Eye (tissue), 1 donor: Measurements from ENCODE around the gene SLC10A4.
"Not testable (repeated sequence)": the region's sequence is repeated elsewhere in the genome, so short reads cannot be mapped to it uniquely, and the experiment has no call there.

Experiments
- DNase-seq: peaks from one replicate; pipeline ENCODE4 v3.0.0-alpha.2; 2015

The SLC10A4 gene, protein sequence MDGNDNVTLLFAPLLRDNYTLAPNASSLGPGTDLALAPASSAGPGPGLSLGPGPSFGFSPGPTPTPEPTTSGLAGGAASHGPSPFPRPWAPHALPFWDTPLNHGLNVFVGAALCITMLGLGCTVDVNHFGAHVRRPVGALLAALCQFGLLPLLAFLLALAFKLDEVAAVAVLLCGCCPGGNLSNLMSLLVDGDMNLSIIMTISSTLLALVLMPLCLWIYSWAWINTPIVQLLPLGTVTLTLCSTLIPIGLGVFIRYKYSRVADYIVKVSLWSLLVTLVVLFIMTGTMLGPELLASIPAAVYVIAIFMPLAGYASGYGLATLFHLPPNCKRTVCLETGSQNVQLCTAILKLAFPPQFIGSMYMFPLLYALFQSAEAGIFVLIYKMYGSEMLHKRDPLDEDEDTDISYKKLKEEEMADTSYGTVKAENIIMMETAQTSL

DNA sequence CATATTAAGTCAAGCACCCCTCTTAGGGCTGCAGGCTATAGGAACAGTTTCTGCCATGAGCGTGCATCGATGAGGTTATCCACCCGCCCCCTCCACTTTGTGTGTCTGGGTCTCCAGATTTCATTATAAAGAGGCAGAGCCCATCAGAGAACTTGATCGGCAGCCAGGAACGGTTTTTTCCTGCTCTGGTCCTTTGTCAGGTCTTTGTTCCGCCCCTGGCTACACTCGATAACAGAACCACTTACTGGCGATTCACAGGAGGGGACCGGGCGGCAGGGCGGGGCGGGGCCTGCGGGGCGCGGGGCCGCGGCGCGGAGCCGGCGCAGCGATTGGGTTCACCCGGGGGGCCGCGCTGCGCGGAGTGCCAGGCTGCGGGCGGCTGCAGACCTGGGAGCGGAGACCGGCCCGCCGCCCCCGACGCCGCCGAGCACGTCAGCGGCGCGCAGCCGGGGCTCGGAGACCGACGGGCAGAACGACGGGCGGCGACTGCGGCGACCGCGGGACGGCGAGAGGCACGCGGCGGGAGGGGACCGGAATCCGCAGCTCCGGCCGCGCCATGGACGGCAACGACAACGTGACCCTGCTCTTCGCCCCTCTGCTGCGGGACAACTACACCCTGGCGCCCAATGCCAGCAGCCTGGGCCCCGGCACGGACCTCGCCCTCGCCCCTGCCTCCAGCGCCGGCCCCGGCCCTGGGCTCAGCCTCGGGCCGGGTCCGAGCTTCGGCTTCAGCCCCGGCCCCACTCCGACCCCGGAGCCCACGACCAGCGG is at the start of gene SLC10A4:
TSS of gene SLC10A4 (plus strand) at position 338 of the 771 bp plus-strand sequence. CDS start at position 557, 219 bp downstream.
- DNase-seq: peak; percentile 79

DNA sequence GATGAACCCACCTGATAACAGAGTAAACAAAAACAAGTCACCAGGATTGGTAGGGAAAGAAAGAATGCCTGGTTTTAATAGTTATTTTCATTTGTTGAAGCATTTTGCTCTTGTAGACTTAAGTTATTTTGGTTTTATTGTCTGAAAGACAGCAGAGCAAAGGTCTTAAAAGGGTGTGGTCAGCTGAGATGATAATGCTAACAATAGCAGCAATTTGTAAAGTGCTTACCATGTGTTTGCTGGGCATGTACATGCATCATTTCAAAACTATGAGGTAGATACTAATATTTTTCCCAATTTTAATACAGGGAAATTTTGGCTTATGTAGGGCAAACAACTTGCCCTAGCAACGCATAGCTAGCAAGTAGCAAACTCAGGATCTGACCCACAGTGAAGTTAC is 46.8 kb upstream of the SLC10A4 start:
- no peak for DNase-seq

DNA sequence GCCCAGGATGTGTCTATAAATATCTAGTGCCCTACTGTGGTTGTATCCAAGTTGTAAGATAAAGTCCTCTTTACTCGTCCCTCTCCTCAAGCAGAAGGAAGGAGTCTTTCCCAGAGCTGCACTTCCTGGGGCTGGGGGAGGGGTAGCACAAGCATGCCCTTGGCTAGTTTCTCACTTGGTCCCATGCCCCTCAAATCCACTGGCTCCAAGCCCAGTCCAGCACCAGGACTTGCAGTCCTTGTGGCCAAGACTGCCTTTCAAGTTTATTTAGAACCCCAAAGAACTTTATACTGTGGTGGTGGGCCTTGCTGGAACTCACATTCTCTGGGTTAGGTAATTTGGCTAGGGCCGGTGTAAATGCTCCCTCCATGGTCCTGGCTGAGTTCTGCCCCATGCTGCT is 43.2 kb upstream of the SLC10A4 start:
- no peak for DNase-seq

DNA sequence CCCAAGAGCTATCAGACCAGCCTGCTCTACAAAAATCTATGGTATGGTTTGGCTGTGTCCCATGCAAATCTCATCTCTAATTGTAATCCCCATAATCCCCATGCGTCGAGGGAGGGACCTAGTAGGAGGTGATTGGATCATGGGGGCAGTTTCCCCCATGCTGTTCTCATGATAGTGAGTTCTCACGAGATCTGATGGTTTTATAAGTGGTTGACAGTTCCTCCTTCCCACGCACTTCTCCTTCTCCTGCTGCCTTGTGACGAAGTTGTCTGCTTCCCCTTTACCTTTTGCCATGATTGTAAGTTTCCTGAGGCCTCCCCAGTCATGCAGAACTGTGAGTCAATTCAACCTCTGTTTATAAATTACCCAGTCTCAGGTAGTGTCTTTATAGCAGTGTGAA is 42.2 kb upstream of the SLC10A4 start:
- DNase-seq: not testable (repeated sequence)

DNA sequence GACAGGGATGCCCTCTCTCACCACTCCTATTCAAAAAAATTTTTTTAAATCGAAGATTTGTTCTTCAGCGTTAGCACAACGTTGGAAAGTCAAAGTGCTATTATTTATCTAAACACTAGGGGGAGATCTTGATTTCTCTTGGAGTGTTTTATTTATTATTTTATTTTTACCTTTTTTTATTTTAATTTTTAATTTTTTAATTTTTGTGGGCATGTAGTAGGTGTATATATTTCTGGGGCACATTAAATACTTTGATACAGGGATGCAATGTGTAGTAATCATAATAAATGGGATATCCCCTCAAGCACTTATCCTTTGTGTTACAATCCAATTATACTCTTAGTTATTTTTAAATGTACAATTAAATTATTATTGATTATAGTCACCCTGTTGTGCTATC is 37.4 kb upstream of the SLC10A4 start:
- peak; percentile 28 for DNase-seq

DNA sequence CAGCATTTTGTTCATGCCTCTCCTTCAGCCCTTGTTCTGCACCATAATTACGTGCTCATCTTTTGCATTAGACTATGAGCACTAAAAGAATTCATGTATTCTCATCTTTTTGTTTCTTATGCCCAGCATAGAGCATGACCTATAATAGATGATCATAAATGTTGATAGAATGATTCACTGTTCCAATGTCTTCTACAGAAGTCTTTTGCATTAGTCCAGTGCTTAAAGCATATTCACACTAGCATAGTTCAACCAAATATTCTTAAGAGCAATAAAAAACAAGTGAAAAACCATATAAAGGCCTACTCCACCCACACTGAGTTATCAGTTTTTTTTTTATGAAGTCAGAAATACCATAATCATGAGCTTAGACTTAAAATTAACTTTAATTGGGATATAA is 36.5 kb upstream of the SLC10A4 start:
- DNase-seq: no peak

DNA sequence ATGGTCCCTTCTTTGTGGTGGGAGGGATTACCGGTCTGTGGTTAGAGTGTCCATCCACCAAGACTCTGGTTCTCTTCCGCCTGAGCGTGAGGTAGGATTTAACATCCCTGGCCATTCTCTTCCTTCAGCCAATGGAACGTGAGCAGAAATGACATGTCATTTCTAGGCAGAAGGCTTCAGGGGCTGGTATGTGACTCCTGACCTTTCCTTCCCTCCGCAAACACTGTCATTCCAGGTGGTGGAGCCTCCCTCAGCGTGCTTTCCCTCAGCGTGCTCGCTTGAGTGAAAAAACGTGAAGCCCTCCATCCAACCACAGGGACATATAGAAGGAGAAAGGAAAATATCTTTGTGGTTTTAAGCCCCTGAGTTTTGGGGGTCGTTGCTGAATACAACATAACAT is 34.0 kb upstream of the SLC10A4 start:
- no peak for DNase-seq

DNA sequence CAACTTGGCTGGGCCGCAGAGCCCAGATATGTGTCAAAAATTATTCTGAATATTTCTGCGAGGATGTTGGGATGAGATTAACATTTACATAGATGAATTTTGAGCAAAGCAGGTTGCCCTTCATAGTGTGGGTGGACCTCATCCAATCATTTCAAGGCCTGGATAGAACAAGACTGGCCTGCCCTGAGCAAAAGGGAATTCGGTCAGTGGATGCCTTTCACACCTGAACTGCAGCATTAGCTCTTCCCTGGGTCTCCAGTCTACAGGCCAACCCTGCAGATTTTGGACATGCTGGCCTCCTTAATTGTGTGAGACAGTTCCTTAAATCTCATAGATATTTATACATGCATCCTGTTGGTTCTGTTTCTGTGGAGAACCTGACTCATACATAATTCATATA is 32.4 kb upstream of the SLC10A4 start:
- no peak for DNase-seq

DNA sequence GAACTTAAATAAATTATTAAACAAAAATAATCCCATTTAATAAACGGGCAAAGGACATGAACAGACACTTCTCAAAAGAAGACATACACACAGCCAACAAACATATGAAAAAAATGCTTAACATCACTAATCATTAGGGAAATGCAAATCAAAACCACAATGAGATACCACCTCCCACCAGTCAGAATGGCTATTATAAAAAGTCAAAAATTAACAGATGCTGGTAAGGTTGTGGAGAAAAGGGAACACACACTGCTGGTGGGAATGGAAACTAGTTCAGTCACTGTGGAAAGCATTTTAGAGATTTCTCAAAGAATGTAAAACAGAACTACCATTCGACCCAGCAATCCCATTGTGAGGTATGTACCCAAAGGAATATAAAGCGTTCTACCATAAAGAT is 31.5 kb upstream of the SLC10A4 start:
- not testable (repeated sequence) for DNase-seq

DNA sequence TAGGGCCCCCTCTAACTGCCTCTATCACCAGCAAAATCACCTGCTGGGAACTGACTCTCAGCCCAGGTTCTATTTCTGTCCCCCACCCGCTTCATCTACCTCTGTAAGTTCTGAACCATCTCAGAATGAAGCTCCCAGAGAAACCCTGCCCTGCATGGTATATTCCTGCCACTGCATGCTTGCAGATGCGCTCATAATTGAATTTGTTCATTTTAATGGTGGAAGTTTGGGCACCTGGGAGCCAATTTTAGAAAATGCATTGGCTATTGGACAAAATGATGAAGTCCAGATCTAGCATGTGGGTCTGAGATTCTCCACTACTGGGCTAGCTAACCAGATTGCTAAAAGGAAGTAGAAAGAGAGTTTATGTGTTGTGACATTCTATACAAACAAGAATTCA is 28.6 kb upstream of the SLC10A4 start:
- DNase-seq: no peak

DNA sequence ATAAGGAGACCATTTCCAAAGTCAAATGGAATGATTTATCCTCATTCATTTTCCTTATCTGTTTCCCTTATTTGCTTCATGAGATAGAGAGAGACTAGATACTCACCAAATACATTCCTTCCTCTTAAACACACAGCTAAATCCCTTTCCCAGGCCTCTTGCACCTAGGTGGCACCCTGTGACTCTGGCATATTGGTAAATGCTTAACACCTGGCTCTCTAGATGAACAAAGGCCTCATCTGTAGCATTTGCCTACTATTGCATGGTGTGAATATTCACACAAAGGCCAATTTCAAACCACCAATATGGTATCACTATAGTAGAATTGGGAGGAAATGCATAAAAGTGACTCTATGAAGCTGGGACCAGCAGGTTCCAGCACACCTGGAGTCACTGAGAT is 22.1 kb upstream of the SLC10A4 start:
- no peak for DNase-seq

DNA sequence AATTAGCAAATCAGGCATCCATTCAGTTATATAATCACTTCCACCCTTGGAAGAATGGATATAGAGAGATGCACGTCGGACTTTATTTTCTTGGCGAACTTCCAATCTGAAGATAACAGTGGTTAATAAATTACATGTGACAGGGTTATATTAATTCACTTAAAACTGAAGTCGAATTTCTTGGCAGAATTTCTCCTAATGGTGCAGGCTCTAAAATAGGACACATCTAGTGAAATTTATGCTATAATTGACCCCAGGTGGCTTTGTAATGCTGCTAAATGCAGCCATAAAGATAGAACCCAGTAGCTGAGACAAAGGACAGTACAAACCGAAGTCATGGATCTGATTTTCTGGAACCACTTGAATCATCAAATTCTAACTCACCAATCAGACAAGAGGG is 20.8 kb upstream of the SLC10A4 start:
- DNase-seq: peak; percentile 34

DNA sequence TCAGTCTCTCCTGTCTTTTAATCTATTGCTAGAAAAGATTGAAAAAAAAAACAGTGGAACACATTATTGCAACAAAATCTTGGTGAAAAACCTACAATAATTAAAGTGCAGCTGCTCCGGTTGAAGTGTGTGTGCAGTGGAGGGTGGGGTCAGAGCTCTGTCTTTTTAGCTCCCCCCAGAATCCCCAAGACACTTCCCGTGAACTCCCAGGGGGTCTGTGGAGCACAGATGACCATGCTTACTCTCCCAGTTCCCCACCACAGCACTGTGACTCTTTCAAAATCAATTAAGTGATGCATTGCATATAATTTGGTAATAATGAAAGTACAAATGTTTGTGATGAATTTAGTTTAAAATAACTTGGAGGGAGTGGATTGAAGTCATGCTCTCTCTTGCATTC is 15.7 kb upstream of the SLC10A4 start:
- DNase-seq: no peak

DNA sequence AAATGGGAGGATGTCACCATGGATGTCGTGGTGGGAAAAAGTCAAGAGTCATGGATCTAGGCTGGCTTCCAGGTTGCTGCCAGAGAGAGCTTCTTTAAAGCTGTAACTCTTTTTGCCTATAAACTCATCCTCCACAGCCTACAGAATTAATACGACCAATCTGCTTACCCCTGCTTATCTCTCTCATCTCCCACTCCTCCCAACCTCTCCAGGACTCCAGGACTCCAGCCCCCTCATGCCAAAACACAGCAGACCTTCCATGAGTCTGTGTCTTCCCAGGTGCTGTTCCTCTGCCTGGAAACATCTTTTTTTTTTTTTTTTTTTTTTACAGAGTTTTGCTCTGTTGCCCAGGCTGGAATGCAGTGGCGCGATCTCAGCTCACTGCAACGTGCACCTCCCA is 15.3 kb upstream of the SLC10A4 start:
- DNase-seq: no peak

DNA sequence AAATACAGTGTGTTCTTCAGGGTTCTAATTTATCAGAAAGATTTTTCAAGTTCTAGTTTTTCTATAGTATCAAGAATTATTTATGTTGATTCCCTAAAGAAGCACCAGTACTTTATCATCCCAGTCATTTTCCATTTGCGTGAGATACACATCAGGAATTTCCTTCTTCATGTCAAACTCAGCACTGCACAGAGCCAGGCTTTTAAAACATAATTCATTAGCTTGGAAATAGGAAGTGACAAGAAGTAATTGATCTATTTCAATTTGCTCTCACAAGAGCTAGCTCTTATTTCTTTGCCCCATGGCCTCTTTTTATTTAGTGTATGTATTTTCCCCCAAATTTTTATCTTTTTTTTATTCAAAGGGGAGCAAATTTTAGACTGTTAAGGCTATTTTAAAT is 13.0 kb upstream of the SLC10A4 start:
- peak; percentile 45 for DNase-seq

DNA sequence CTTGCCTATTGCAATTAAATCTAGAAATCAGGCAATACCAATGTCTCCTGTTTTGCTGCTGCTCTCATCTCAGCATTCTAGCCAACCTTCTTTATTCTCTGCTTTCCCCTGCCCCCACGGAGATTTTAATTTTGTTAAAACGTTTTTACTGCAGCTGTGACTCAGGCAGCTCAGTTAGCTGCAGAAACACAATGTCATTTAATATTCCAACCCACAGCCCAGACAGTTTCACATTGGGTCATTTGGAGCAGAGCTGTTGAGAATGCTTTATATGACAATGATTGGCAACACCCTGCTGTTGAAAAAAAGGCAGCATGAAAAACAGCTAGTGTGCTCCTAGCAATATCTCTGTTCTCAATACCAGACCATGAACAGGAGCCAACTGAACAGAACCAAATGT is 12.6 kb upstream of the SLC10A4 start:
- peak; percentile 21 for DNase-seq

DNA sequence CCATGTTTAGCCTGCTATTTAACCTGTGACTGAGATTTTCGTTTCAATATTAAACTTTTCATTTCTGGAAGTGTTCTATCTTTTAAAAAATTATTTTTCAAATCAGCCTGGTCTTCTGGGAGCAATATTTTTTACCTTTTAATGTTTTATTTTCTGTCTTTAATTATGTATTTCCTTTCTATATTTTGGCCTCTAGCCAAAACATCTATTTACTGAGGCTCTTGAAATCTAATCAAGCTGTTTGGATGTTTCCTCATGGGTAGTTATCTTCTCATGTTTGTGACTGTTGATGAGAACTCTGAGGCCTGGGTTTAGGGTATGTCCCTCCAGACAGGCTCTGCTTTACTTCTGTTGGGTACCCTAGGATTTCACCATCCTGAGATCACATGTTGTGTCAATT is 10.3 kb upstream of the SLC10A4 start:
- no peak for DNase-seq

DNA sequence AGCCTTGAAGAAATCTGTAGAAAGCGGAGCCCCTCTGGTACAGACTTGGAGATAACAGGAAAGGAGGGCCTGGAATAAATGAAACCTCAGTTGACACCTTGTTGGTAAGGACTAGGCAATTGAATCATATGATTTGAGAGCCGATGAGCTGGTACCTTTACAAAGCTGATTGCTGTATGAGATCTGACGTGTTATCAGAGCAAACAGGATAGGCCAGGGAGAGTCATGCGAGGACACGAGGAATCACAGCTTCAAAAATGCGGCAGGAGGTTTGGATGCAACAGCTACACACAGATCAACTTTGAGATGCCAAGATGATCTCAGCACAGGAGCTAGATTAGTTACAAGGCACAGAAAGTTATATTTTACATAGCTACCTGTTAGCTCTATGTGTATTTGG is 7.4 kb upstream of the SLC10A4 start:
- no peak for DNase-seq

DNA sequence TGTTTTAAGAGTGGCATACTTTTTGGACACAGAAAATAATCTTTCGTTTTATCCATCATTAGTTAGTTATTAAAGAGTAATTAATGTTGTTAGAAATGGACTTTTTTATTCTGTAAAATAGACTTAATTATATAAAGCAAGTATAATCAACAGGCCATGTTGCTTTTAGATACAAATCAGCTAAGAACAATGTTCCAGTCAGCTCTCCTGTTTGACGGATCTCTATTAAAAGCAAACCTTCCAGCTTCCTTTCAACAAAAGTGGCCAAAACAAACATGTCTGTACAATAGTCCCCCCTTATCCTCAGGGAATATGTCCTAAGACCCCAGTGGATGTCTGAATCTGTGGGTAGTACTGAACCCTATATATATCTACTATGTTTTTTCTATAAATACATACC is 4.9 kb upstream of the SLC10A4 start:
- DNase-seq: no peak

DNA sequence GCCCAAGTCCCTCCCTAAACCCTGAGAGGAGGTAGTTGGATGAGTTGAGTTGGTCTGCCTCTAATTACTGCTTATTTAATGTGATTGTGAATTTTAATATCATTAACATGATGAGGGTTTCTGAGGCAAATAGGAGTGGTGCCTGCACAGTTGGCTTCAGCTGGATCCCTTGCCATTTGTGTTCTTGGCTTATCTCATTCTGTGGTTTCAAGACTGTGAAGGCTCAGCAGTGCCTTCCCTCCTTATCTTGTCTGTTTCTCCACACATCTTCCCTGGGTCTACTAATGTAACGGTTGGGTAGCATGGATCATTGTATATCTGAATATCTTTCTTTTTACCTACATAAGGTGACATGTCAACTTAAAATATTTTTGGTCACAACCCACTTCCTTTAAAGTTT is 1.6 kb upstream of the SLC10A4 start:
- no peak for DNase-seq

DNA sequence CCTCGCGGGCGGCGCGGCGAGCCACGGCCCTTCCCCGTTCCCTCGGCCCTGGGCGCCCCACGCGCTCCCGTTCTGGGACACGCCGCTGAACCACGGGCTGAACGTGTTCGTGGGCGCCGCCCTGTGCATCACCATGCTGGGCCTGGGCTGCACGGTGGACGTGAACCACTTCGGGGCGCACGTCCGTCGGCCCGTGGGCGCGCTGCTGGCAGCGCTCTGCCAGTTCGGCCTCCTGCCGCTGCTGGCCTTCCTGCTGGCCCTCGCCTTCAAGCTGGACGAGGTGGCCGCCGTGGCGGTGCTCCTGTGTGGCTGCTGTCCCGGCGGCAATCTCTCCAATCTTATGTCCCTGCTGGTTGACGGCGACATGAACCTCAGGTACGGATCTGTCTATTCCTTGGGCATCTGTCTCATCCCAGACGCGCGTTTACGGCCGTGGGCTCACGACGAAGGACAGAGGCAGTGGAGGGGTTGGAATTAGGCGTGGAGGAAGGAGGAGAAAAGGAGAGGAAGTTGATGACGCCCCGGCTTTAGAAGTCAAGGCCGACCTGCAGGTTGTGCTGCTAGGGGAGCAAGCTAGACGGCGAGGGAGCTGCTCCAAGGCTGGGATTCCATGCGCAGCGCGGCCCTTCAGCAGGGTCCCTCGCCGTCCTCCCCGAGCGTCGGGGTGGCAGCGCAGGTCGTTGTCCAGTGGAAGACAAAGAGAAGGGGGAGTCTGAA is 792 bp downstream of the SLC10A4 start:
- peak; percentile 62 for DNase-seq

DNA sequence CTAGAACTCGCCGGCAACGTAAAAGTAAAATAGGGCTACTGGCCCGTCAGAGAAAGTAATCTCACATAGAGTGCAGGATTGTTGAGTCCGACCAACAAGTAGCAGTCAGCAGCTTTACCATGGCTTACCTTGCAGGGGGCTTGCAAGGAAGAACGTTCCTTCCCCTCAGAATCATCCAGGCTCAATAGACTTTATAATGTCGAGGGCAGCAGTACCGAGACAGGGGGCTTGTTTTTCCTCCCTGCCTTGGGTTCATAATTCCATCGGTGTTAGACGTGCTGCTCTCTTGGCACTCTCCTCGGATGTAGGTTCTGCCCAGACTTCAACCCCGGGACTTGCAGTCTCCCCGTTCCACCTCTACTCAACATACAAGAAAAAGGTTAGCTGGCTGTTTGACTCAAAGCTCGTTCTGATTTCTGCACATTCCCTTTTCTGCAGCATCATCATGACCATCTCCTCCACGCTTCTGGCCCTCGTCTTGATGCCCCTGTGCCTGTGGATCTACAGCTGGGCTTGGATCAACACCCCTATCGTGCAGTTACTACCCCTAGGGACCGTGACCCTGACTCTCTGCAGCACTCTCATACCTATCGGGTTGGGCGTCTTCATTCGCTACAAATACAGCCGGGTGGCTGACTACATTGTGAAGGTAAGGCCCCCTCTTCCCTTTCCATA is 1.5 kb downstream of the SLC10A4 start:
- DNase-seq: peak; percentile 49

DNA sequence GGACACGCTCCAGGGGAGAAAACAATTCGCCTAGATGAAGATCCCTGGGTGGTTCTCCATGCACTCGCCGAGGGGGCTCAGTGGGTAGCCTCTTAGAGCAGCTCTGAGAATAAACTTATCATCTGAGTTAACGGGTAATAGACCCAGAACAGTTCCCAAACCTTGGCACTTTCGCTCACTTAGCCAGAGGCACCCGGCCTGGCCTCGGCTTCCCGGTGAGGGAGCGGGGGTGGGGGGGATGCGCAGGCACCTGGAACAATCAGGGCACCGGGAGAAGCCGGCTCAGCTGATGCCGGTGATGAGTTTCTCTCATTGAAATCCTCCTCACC is 6.5 kb downstream of the SLC10A4 start:
- DNase-seq: peak; percentile 47
